Endothelial cell of umbilical vein (primary cell): ENCODE results near the gene ISLR. TPM values are rescaled to one million over a fixed set of nuclear protein-coding genes. Genes with fewer than 3 reads are reported as not detected.

Experiments used
- BruUV-seq: library from RNA; stranded (reverse); fragments of 400-500 nt; replicated peaks from 2 replicates; lab custom pipeline; 2021; lab: Mats Ljungman, UMichigan
- CTCF ChIA-PET: fragments of 300-600, 350-600 bp; sonication (Branson Sonifier 250); formaldehyde crosslinking; loops from one replicate; lab custom pipeline; 2021; ENCODE audit warnings: antibody characterized with exemption, inconsistent platforms; lab: Charles Lee
- POLR2A ChIA-PET: fragments of 300-600, 350-600 bp; sonication (Branson Sonifier 250); formaldehyde crosslinking; loops from one replicate; lab custom pipeline; 2021; ENCODE audit warnings: antibody characterized with exemption, inconsistent platforms; lab: Charles Lee
- DNase-seq: peaks from one replicate; pipeline ENCODE4 v3.0.0-alpha.2; 2011; ENCODE audit warnings: low read depth, low spot score
- FAIRE-seq: peaks from 2 replicates; lab custom pipeline; 2011; peaks lifted over from hg19 to GRCh38; lab: Jason Lieb, UNC
- H2AFZ ChIP-seq: 2 replicates; pipeline ENCODE4 v1.6.0; 2012; ENCODE audit warnings: low read depth, low read length, control low read depth, inconsistent platforms
- H3K27ac ChIP-seq: 2 replicates; pipeline ENCODE4 v1.5.1; 2011; ENCODE audit warnings: low read depth, mild to moderate bottlenecking, control low read depth, low read length, moderate library complexity; ENCODE audit not compliant: insufficient read depth
- H3K27me3 ChIP-seq, 2 experiments: 2 replicates each; pipeline versions ENCODE4 v1.6.0 to v1.6.1; 2011; ENCODE audit warnings: low read length in 2 of 2, mixed read lengths in 1 of 2; ENCODE audit not compliant: control insufficient read depth in 2 of 2, insufficient read depth in 2 of 2
- H3K36me3 ChIP-seq, 2 experiments: 2 replicates in 1 of 2; 3 replicates in 1 of 2; pipeline ENCODE4 v1.5.1; 2011; ENCODE audit warnings: low read length in 2 of 2, mild to moderate bottlenecking in 1 of 2, moderate library complexity in 1 of 2; ENCODE audit not compliant: control insufficient read depth in 2 of 2, insufficient read depth in 2 of 2; ENCODE audit errors: extremely low read depth in 1 of 2
- H3K4me1 ChIP-seq: 3 replicates; pipeline ENCODE4 v1.5.1; 2011; ENCODE audit warnings: mild to moderate bottlenecking, low read length; ENCODE audit not compliant: control insufficient read depth, insufficient read depth; ENCODE audit errors: extremely low read depth
- H3K4me2 ChIP-seq: 2 replicates; pipeline ENCODE4 v1.6.1; 2011; ENCODE audit warnings: low read length, control low read depth, mixed read lengths; ENCODE audit not compliant: insufficient read depth
- H3K4me3 ChIP-seq, 3 experiments: fragments of 200-600 bp in 1 of 3; sonication (generic), shearing (Covaris generic) in 1 of 3; replicated peaks in 1 of 3; 2 replicates each; pipeline ENCODE4 v1.5.1; 2011 to 2016; ENCODE audit warnings: control low read depth in 3 of 3, low read length in 3 of 3, mild to moderate bottlenecking in 2 of 3, inconsistent platforms in 1 of 3, low read depth in 1 of 3, moderate library complexity in 1 of 3; ENCODE audit not compliant: insufficient read depth in 1 of 3
- H3K79me2 ChIP-seq: 2 replicates; pipeline ENCODE4 v1.6.0; 2012; ENCODE audit warnings: low read length, inconsistent platforms; ENCODE audit not compliant: control insufficient read depth, insufficient read depth
- H3K9ac ChIP-seq: replicated peaks from 2 replicates; pipeline ENCODE3; 2011; ENCODE audit warnings: low read length, control low read depth; ENCODE audit not compliant: insufficient read depth; ENCODE audit errors: extremely low read depth
- H3K9me1 ChIP-seq: replicated peaks from 3 replicates; pipeline ENCODE4 v1.6.0; 2011; ENCODE audit warnings: mild to moderate bottlenecking, low read length; ENCODE audit not compliant: control insufficient read depth, insufficient read depth; ENCODE audit errors: extremely low read depth
- H3K9me3 ChIP-seq: replicated peaks from 2 replicates; pipeline ENCODE4 v1.5.1; 2012; ENCODE audit warnings: low read length, inconsistent platforms; ENCODE audit not compliant: control insufficient read depth, insufficient read depth
- H4K20me1 ChIP-seq: replicated peaks from 2 replicates; pipeline ENCODE3; 2011; ENCODE audit warnings: mild to moderate bottlenecking, low read length; ENCODE audit not compliant: control insufficient read depth, insufficient read depth; ENCODE audit errors: extremely low read depth
- CTCF ChIP-seq, 2 donors: IDR thresholded peaks; 1 replicate in 1 of 2; 2 replicates in 1 of 2; pipeline ENCODE4 v1.5.1; 2011; ENCODE audit warnings: low read length in 2 of 2, mild to moderate bottlenecking in 2 of 2, moderate library complexity in 2 of 2, control low read depth in 1 of 2, inconsistent platforms in 1 of 2, low read depth in 1 of 2; ENCODE audit not compliant: insufficient read depth in 1 of 2; ENCODE audit errors: extremely low read depth in 1 of 2
- EZH2 ChIP-seq: IDR thresholded peaks from 2 replicates; pipeline ENCODE4 v1.6.1; 2012; ENCODE audit warnings: borderline replicate concordance, low read depth, mild to moderate bottlenecking, moderate library complexity, low read length, inconsistent platforms; ENCODE audit not compliant: severe bottlenecking
- FOS ChIP-seq: IDR thresholded peaks from 2 replicates; pipeline ENCODE4 v1.6.1; 2011; ENCODE audit warnings: mild to moderate bottlenecking, low read length, moderate library complexity, borderline replicate concordance; ENCODE audit not compliant: insufficient read depth
- GATA2 ChIP-seq: IDR thresholded peaks from 2 replicates; pipeline ENCODE4 v1.7.0; 2011; ENCODE audit warnings: low read depth, mild to moderate bottlenecking, moderate library complexity, mixed read lengths, low read length; ENCODE audit not compliant: insufficient read length, insufficient read depth
- JUN ChIP-seq: IDR thresholded peaks from 2 replicates; pipeline ENCODE4 v1.6.1; 2011; ENCODE audit warnings: borderline replicate concordance, low read depth; ENCODE audit not compliant: insufficient read length, insufficient read depth
- MAX ChIP-seq: IDR thresholded peaks from 2 replicates; pipeline ENCODE4 v1.6.1; 2011; ENCODE audit not compliant: insufficient read depth, insufficient read length
- MYC ChIP-seq: IDR thresholded peaks from one replicate; pipeline ENCODE4 v1.6.1; 2011; ENCODE audit warnings: mild to moderate bottlenecking, low read depth, low read length
- POLR2A ChIP-seq: IDR thresholded peaks from 2 replicates; pipeline ENCODE4 v1.6.1; 2012; ENCODE audit warnings: low read depth, mild to moderate bottlenecking, control low read depth, low read length
- POLR2AphosphoS5 ChIP-seq: IDR thresholded peaks from 2 replicates; pipeline ENCODE4 v1.6.1; 2012; ENCODE audit warnings: low read depth, mild to moderate bottlenecking, control low read depth, low read length, moderate library complexity; ENCODE audit not compliant: insufficient read depth
- dilution Hi-C: fragments of 300-500 bp; cut with MboI; formaldehyde crosslinking; loops from one replicate; pipeline ENCODE4 v1.15.0; 2019; ENCODE audit warnings: low sequenced_read_pairs; ENCODE audit not compliant: extremely low pct_ligation_motif_present
- intact Hi-C: fragments of 100-400 bp; cut with micrococcal nuclease; formaldehyde crosslinking; loops from one replicate; pipeline ENCODE4 v1.10.0; 2022
- polyA plus RNA-seq, 4 experiments: library from polyadenylated mRNA; depleted of rRNA in 3 of 4; stranded (reverse) in 3 of 4; unstranded in 1 of 4; fragments of >200 nt; gene quantifications; 2 replicates each; pipeline versions ENCODE4 v1.2.1 to v1.2.3, GENCODE V29; 2011 to 2012; ENCODE audit warnings: missing spikeins in 1 of 4
- total RNA-seq: library from RNA; stranded (reverse); gene quantifications from 2 replicates; pipeline ENCODE4 v1.2.3, GENCODE V29; 2021

ISLR gene
- total and polyA plus RNA-seq, 2 donors (not counting 3 experiments of a cell fraction or from before 2014, with no cell fraction given) = not detected

- DNase-seq (no peak), FAIRE-seq (no peak)
- Histone ChIP-seq H3K9me1 (no peaks in the 10 kb centered on the region), H3K27me3 (peaks cover 10 to 29% of the 10 kb centered on the region in 2 experiments), H3K9ac (no peak overlapping the region), H3K27ac (no peak overlapping the region), H4K20me1 (no peaks in the 10 kb centered on the region), H3K4me3 (no peak overlapping the region), H3K79me2 (no peaks in the 10 kb centered on the region), H3K36me3 (no peaks in the 10 kb centered on the region), H2AFZ (no peak overlapping the region), H3K9me3 (no peaks in the 10 kb centered on the region), H3K4me1 (no peaks in the 10 kb centered on the region), H3K4me2 (no peak overlapping the region)
- ChIA-PET CTCF (interaction anchor here (0.5 to 1.2 kb wide), 2 partner anchors 31 to 1351 kb away, joined by 4 read pairs; no protein-coding TSS in a partner anchor), POLR2A (no interaction called here)
- TF ChIP-seq FOS (no peak), CTCF (IDR thresholded peaks at IDR 0.05; ENCODE audit: extremely low read depth in 1 of 2, insufficient read depth in 1 of 2, low read depth in 1 of 2, low read length in 2 of 2) (no peak), JUN (no peak), POLR2AphosphoS5 (no peak), MYC (no peak), MAX (no peak), GATA2 (no peak), EZH2 (no peak), POLR2A (no peak)
- no TSS peak for BruUV-seq
- intact Hi-C loops (no loop called here), dilution Hi-C loops (no loop called here)
Observed at GRCh38 chr15:74146277-74146800, 27.2 kb upstream of the ISLR start.
